Measurements from ENCODE around the gene SCN8A.
A peak's percentile ranks its signal among the peaks of the same experiment; 100 is the strongest.
"Not testable (repeated sequence)": the region's sequence is repeated elsewhere in the genome, so short reads cannot be mapped to it uniquely, and the experiment has no call there.

SCN8A gene

DNA sequence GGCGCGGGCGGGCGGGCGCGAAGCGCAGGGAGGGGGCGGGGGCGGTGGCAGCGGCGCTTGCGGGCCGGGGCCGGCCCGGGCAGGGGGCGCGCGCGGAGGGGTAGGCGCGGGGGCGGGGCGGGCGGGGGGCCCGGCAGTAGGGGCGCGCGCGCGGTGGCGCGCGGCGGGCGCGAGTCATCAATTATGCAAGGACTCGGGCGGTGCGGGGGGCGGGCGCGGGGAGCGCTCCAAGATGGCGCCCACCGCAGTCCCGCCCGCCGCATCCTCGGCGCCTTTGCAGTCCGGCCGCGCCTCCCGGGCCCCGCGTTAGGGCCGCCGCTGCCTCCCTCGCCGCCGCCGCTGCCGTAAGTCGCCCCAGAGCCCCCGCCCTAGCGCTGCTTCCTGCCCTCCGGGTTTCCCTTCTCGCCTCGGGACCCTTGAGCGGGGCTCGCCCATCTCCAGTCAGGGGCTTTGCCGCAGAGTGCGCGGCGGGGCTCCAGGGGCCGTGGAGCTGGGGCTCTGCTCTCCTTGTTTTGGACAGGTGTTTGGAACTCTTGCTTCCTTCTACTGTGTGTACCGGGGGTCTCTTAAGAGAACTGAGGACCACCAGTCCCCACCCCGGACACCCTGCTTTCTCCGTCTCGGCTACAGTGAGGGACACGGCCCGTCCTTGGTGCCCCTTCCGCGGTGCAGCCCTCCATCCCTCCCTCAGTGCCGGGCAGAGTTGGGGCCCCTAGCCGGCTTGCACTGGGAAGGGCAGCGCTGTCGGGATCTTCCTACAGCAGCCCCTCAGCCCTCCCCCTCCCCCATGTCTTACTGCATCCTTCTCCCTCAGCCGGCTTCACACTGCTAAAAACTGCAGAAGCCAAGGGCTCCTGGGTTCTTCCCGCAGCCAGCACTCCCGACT, at the start of gene SCN8A:
Gene SCN8A (plus strand): TSS at position 218 of the 886 bp plus-strand sequence. CDS start 71,585 bp downstream, outside the sequence.
- no peak for DNase-seq (ENCODE audit: low read depth)

DNA sequence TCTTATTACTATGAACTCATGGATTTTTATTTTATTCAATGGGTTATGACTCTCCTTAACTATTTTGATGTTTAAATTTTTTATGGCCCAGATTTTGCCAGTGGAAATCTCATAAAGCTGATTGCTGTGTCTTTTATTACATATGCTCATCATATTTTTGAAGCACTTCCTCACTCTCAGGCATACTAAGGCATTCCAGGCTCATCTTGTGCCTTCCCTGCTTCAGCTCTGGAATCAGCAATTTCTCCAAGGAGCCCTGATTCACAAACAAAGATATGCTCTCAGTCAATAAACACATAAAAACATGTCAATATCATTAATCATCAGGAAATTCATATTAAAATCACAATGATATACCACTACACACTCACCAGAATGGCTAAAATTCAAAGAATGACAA, 44.9 kb upstream of the SCN8A start:
- DNase-seq (ENCODE audit: low read depth): no peak

DNA sequence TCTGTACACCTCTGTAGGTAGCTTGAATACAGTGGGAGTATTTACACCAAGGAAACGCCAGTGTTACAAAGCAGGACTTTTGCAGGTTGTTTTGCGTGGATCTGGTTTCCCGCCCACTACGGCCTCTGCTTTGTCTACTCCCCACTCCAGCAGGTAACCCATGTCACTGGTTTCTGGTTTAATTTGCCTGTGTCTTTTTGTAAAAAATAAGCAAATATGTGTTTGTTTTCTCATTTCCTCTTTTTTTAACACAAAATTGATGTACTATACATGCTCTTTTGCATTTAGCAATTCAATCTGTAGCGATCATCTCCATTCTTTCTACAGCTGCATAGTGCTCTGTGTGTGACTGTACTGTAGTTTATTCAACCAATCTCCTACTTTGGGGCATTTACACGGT, 43.4 kb upstream of the SCN8A start:
- no peak for DNase-seq (ENCODE audit: low read depth)

DNA sequence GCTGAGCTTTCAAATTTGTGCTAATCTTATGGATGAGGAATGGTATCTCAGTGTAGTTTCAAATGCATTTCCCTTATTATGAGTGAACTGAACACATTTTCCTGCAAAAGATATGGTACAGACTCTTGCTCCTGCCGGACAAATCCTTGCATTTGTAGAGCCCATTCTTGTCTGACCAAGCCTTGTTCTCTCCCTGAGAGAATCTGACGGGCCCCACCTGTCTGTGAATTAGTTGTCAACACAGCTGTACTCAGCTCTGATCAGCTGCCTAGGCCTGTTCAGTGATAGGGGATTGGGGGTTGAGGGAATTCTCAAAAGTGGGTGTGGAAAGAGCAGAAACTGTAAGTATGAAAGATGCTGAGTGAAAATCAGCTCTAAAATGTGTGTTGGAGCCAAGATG, 42.8 kb upstream of the SCN8A start:
- no peak for DNase-seq (ENCODE audit: low read depth)

DNA sequence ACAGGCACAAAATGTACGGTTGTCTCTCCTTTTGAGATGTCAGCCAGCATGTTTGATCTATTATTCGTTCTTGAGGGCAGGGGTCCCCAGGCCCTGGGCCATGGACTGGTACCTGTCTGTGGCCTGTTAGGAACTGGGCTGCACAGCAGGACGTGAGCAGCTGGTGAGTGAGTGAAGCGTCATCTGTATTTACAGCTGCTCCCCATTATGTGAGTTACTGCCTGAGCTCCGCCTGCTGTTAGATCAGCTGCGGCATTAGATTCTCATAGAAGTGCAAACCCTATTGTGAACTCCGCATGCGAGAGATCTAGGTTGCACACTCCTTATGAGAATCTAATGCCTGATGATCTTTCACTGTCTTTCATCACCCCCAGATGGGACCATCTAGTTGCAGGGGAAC, 41.4 kb upstream of the SCN8A start:
- DNase-seq (ENCODE audit: low read depth): no peak

DNA sequence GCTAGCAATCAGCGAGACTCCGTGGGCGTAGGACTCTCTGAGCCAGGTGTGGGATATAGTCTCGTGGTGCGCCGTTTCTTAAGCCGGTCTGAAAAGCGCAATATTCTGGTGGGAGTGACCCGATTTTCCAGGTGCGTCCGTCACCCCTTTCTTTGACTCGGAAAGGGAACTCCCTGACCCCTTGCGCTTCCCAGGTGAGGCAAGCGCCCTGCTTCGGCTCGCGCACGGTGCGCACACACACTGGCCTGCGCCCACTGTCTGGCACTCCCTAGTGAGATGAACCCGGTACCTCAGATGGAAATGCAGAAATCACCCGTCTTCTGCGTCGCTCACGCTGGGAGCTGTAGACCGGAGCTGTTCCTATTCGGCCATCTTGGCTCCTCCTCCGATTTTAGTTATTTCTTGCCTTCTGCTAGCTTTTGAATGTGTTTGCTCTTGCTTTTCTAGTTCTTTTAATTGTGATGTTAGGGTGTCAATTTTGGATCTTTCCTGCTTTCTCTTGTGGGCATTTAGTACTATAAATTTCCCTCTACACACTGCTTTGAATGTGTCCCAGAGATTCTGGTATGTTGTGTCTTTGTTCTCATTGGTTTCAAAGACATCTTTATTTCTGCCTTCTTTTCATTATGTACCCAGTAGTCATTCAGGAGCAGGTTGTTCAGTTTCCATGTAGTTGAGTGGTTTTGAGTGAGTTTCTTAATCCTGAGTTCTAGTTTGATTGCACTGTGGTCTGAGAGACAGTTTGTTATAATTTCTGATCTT, 22.6 kb upstream of the SCN8A start:
- not testable (repeated sequence) for DNase-seq (ENCODE audit: low read depth)

DNA sequence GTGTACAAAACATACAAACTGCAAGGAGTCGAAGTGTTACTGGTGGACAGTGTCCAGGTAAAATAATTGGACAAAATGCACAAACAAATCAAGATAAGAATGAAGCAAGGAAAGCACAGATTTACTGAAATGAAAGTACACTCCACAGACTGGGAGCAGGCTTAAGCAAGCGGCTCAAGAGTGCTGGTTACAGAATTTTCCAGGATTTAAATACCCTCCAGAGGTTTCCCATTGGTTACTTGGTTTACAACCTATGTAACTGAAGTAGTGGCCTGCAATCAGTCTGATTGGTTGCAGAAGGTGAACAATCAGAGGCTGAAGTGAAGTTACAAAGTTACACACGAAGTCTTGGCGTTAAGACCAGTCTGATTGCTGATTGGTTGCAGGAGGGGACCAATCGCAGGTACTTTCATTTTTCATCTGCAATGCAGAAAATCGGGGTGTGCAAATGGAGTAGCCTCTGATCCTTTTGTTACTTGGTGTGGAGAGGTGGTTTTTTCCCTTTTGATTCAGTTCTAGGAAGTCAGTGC, 11.6 kb upstream of the SCN8A start:
- DNase-seq (ENCODE audit: low read depth): no peak

DNA sequence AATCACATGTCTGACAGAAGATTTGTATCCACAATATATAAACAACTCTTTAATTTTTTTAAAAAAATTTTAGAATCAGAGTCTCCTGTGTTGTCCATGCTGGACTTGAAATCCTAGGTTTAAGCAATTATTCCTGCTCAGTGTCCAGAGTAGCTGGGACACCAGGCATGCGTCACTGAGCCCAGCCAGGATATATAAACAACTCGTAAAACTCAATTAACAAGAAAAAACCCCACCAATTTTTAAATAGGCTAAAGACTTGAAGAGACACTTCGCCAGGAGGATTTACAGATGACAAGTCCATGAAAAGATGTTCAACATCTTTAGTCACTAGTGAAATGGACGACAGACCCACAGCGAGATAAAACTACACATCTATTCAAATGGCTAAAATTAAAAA, 2.0 kb upstream of the SCN8A start:
- no peak for DNase-seq (ENCODE audit: low read depth)

DNA sequence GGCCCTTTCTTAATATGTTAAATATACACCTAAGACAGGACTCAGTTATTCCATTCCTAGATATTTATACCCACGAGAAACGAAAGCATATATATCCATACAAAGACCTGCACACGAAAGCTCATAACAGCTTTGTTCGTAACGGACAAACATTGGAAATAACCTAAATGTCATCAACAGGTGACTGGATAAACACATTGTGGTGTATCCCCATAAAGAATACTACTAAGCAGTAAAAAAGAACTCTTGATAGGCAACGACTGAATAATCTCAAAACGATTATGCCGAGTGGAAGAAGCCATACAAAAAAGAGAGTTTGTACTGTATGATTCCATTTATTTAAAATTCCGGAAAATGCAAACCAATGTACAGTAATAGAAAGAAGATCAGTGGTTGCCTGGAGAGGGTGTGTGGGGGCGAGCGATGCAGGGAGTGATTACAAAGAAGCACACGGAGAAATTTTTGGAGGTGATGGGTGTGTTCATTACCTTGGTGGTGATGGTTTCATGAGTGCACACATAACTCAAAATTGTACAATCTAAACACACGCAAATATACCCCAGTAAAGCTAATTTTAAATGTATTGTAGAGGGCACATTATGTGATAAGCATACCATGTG, 1.4 kb upstream of the SCN8A start:
- no peak for DNase-seq (ENCODE audit: low read depth)

DNA sequence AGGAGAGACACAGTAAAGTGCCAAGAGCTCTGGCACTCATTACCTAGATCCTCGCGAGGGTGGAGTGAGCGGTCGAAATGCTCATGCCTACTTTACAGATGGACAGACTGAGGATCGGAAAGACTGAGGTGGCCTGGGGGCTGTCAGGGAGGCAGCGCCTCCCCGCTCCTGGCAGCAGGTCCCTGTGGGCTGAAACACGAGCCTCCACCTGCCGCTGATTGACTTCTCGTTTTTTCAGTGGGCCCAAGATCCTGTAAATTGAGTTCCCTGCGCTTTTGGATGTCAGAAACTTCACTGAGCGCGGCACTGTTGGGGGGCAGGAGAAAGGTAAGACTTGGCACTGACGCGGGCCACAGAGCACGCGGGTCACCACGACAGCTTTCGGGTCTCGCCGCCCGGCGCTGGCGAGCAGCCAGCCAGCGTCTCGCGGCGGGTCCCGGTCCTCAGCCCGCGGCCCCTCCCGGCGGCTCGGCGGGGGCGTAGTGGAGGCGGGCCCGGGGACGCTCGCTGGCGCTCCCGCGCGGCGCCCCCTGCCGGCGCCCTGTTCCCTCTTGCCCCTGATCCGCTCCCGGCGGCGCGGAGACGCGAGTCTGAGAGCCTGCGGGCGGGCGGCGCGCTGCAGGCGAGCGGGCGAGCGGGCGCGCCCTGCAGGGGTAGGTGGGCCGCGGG, 552 bp upstream of the SCN8A start:
- no peak for DNase-seq (ENCODE audit: low read depth)

DNA sequence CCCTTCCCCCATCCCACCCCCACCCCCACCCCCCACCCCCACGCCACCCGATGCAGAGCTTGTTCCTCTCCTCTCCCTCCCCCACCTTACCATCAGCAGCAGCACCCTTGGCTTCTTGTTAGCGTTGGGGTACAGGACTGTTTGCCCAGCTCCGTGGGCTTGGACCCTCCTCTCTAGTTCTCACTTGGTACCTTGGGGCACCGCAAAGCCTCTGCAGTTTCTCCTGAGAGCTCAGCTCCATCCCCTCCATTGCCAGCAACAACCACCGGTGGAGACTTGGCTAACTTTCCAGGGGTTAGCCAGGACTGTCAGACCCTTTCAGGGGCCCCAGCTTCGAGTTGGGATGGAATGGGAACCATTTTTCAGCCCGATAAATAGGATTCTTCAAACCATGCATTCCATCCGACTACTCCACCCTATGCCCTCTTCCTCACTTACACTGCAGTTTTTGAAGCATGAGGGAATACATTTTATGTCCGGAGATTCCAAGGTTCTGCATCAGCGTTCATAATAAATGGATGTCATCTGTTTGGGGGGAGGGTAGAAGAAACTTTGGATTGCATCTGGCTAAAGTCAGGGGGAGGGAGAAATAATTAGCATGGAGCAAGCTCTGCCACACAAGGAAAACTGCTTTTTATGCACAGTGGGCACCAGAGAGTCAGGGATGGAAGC, 1.1 kb downstream of the SCN8A start:
- DNase-seq (ENCODE audit: low read depth): peak; percentile 68

DNA sequence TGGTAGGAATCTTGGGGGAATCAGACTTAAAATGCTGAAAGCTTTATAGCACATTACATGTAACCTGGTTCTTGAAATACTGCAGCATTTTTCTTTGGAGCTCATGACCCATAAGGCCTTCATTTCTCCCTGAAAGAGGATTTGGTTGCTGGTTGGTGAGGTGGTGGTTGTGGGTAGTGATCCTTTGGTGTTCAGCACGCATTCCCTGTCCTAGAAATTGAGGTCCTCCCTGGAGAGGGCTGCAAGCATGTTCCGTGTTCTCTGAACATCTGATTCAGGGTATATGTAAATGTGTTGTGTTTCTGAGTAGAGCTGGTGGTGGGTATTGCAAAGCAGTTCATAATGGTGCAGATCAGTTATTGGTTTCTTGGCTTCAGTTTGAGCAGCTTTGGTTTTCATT, 2.0 kb downstream of the SCN8A start:
- DNase-seq (ENCODE audit: low read depth): no peak

DNA sequence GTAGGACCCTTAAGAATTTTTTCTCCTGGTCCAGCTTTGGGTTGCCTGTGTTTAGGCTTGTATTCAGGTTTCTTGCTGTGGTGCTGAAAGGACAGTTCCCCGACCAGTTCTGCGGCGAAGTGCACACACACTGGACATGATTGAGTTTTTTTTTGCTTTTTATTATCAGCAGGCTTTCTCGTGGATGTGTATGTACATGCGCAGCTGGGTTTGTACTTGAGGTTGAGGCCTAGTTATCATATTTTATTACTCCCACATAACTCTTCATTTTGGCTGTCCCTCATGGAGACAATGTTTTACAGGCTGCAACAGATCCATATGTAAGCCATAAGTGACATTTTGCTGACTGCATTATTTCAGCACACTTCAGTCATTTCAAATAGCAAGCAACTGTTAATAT, 2.5 kb downstream of the SCN8A start:
- DNase-seq (ENCODE audit: low read depth): no peak

DNA sequence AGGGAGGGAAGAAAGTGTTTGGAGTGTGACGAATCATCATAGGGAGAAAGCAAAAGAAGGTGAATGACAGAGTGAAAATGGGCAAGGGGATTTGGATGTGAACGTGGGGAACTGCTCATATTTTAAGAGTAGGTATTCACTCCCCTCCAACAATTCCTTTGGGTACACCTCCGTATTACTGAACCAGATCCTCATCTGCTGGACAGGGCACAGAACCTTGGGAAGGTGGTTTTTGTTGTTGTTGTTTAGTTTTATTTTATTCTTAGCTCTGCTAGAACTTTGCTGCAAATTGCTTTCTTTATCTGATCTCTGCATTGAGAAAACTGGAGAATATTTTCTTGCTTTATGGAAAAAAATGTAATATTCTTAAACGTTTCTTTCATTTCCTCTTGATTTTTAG, 7.1 kb downstream of the SCN8A start:
- no peak for DNase-seq (ENCODE audit: low read depth)

DNA sequence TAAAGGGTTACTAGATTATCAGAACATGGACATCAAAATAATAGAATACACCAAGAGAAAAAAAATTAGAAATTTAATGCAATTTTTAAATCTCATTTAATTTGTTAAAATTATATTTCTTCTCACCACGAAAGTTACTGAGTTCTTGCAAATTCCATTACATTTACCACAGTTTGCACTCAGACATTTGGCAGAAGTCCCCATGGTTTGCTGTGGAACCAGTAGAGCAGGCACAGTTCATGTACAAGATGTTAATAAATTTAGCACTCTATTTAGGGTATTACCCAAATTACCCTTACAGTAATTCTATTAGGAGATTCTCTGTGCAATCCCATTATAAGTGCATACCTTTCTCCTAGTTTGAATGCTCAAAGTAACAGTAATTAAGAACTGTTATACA, 9.7 kb downstream of the SCN8A start:
- DNase-seq (ENCODE audit: low read depth): no peak

DNA sequence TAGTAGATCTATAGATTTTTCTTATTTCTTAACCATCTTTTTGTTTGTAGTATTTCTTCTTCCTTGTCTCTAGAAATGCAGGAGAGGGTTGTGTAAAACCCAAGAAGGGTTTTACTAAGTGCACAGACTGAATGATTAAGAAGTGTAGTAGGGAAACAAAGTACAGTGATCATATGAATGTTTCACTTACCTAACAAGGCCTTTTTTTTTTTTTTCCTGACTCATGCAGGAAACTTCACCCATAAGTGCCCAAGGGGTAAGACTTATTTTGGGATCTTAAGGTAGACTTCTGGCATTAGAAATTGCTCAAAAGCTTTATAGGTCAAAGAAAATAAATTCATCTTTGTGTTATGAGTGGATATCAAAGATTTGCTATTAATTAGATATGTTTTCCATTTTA, 10.2 kb downstream of the SCN8A start:
- no peak for DNase-seq (ENCODE audit: low read depth)

DNA sequence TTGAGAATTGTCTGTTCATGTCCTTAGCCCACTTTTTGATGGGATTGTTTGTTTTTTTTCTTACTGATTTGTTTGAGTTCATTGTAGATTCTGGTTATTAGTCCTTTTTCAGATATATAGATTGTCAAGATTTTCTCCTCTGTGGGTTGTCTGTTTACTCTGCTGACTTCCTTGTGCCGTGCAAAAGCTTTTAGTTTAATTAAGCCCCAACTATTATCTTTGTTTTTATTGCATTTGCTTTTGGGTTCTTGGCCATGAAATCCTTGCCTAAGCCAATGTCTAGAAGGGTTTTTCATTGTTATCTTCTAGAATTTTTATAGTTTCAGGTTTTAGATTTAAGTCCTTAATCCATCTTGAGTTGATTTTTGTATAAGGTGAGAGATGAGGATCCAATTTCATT, 14.9 kb downstream of the SCN8A start:
- not testable (repeated sequence) for DNase-seq (ENCODE audit: low read depth)

DNA sequence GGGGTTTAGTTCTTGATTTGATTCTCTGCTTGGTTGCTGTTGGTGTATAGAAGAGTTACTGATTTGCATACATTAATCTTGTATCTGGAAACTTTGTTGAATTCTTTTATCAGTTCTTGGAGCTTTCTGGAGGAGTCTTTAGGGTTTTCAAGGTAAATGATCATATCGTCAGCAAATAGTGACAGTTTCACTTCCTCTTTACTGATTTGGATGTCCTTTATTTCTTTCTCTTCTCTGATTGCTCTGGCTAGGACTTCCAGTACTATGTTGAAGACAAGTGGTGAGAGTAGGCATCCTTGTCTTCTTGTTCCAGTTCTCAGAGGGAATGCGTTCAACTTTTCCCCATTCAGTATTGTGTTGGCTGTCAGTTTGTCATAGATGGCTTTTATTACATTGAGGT, 16.2 kb downstream of the SCN8A start:
- DNase-seq (ENCODE audit: low read depth): not testable (repeated sequence)

DNA sequence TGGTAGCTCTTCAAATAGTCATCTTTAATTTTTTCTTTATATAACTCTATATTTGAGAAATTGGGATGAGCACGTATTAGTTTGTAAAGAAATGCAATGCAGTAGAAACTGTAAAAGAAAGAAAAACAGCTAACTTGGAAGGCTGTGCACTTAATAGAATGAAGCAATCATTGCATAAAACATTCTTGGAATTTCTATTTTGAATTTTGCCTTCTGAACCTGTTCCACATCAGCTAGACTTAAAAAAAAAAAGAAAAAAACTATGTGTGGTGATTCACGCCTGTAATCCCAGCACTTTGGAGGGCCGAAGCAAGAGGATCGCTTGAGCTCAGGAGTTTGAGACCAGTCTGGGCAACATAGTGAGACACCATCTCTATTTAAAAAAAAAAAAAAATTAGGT, 29.4 kb downstream of the SCN8A start:
- peak; percentile 51 for DNase-seq (ENCODE audit: low read depth)

DNA sequence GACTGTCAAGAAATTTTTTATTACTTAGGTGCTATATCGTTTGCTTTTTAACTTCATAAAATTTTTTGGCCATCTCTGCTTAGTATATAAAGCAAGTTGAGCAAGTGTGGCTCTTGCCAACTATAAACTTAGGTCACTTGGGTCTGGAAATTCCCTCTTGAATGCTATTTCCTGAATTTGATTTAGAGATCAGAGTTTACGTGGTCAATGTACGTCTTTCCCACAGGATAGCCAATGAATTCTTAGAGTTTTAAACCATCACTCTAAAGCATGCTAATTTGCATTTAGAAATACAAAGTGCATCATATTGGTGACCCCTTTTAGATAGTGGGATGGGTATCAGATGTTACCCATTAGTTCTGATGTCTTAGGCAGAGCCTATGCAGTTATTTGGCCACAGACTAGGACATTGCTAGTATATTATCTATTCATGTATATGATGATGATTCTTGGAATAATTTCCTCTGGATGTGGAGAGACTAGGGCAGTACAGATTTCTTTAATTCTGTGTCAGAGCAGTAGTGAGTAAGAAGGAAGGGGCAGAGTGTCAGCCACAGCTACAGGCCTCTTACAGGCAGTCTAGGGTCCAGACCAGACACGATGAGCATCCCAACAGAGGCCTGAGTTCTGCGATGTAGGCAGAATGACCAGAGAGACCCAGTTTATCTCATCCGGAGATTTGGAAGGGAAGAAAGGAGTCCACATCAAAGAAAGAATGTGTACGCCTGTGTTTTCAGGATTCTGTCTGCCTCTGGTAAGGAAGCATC, 30.3 kb downstream of the SCN8A start:
- no peak for DNase-seq (ENCODE audit: low read depth)

DNA sequence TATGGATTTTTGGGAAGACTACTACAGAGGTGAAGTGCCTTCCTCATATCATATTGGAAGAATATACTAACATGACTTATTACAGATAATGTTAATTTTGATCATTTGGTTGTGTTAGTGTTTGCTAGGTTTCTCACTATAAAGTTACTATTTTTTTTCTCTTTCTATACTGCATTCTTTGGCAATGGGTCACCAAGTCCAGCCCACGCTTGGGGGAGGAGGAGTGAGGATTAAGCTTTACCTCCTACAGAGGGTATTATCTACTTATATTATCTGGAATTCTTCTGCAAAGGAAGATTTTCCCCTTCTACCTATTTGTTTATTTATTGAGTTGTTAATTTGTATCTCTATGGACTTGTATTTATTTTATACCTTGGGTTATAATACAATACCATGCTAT, 31.5 kb downstream of the SCN8A start:
- peak; percentile 48 for DNase-seq (ENCODE audit: low read depth)
